Measurements from ENCODE around the gene FGD1. TPM values are rescaled to one million over a fixed set of nuclear protein-coding genes. Genes with fewer than 3 reads are reported as not detected.

FGD1 gene
- total and polyA plus RNA-seq, 2 of the 13 experiments (the other 11 are each of a cell fraction or from before 2014, with no cell fraction given), result 0.36 to 0.62 TPM

- no peak for DNase-seq (ENCODE audit: low spot score)
- BruUV-seq (replicated peaks), result no TSS peak
- CTCF ChIA-PET (ENCODE audit: low intra/inter-chr PET ratio, low total read pairs), result no interaction called here
- peaks cover 6% of the 10 kb centered on the region; the same call in 1 of the 2 replicates for H3K4me1 ChIP-seq (ENCODE audit: insufficient read depth, low read length)
- intact Hi-C loops (cut with micrococcal nuclease; ENCODE audit: unreplicated experiment) (no loop called here), in situ Hi-C loops (cut with HindIII; ENCODE audit: extremely low pct_ligation_motif_present, low pct_unique_long_range_greater_than_20kb) (no loop called here)
- H2AFZ ChIP-seq (ENCODE audit: low read length), result no peak overlapping the region
- FAIRE-seq, result no peak
- no peak overlapping the region for H3K4me3 ChIP-seq (replicated peaks in 1 of 3; ENCODE audit: insufficient read depth in 1 of 3, low read depth in 2 of 3, low read length in 3 of 3)
- H3K4me2 ChIP-seq (ENCODE audit: low read depth, low read length), result no peak overlapping the region
- H3K27me3 ChIP-seq (ENCODE audit: control insufficient read depth in 1 of 2, insufficient read depth in 2 of 2, low read length in 2 of 2), result no peaks in the 10 kb centered on the region
- no peaks in the 10 kb centered on the region for H3K36me3 ChIP-seq (replicated peaks in 1 of 2; ENCODE audit: control insufficient read depth in 1 of 2, insufficient read depth in 2 of 2, low read length in 2 of 2)
- H3K9me3 ChIP-seq (ENCODE audit: low read length), result no peaks in the 10 kb centered on the region
- H3K79me2 ChIP-seq (ENCODE audit: insufficient read depth, low read length), result no peaks in the 10 kb centered on the region
- H3K27ac ChIP-seq (ENCODE audit: extremely low read length, insufficient read depth, low read length), result no peak overlapping the region
- POLR2A ChIA-PET, result no interaction called here
- no peaks in the 10 kb centered on the region for H4K20me1 ChIP-seq (ENCODE audit: insufficient read depth, low read length)
- ATAC-seq, result no peak
- H3K9ac ChIP-seq (ENCODE audit: insufficient read depth, low read depth, low read length), result no peak overlapping the region
- WGBS (ENCODE audit: low lambda C conversion rate), result 83% methylated on average over 1 of the region's 1 CpG
- TF ChIP-seq HOXA7 (CRISPR knock-in tag; IDR thresholded peaks at IDR 0.05), result no peak
- no peak for TF ChIP-seq ATF7 (IDR thresholded peaks at IDR 0.05)
- TF ChIP-seq ATF7 (CRISPR knock-in tag; IDR thresholded peaks at IDR 0.05), result no peak
- no peak for TF ChIP-seq ZNF674 (CRISPR knock-in tag; IDR thresholded peaks at IDR 0.05; ENCODE audit: low read depth)
- no peak for TF ChIP-seq PREB (CRISPR knock-in tag; IDR thresholded peaks at IDR 0.05)
- no peak for TF ChIP-seq SP2 (CRISPR knock-in tag; IDR thresholded peaks at IDR 0.05)
- no peak for TF ChIP-seq HMGA1 (CRISPR knock-in tag; conservative IDR thresholded peaks at IDR 0.05)
- no peak for TF ChIP-seq REST (IDR thresholded peaks at IDR 0.05; ENCODE audit: borderline replicate concordance in 1 of 2, low read depth in 1 of 2, low read length in 2 of 2)
- TF ChIP-seq, protein P1, sequence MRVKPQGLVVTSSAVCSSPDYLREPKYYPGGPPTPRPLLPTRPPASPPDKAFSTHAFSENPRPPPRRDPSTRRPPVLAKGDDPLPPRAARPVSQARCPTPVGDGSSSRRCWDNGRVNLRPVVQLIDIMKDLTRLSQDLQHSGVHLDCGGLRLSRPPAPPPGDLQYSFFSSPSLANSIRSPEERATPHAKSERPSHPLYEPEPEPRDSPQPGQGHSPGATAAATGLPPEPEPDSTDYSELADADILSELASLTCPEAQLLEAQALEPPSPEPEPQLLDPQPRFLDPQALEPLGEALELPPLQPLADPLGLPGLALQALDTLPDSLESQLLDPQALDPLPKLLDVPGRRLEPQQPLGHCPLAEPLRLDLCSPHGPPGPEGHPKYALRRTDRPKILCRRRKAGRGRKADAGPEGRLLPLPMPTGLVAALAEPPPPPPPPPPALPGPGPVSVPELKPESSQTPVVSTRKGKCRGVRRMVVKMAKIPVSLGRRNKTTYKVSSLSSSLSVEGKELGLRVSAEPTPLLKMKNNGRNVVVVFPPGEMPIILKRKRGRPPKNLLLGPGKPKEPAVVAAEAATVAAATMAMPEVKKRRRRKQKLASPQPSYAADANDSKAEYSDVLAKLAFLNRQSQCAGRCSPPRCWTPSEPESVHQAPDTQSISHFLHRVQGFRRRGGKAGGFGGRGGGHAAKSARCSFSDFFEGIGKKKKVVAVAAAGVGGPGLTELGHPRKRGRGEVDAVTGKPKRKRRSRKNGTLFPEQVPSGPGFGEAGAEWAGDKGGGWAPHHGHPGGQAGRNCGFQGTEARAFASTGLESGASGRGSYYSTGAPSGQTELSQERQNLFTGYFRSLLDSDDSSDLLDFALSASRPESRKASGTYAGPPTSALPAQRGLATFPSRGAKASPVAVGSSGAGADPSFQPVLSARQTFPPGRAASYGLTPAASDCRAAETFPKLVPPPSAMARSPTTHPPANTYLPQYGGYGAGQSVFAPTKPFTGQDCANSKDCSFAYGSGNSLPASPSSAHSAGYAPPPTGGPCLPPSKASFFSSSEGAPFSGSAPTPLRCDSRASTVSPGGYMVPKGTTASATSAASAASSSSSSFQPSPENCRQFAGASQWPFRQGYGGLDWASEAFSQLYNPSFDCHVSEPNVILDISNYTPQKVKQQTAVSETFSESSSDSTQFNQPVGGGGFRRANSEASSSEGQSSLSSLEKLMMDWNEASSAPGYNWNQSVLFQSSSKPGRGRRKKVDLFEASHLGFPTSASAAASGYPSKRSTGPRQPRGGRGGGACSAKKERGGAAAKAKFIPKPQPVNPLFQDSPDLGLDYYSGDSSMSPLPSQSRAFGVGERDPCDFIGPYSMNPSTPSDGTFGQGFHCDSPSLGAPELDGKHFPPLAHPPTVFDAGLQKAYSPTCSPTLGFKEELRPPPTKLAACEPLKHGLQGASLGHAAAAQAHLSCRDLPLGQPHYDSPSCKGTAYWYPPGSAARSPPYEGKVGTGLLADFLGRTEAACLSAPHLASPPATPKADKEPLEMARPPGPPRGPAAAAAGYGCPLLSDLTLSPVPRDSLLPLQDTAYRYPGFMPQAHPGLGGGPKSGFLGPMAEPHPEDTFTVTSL (CRISPR knock-in tag; IDR thresholded peaks at IDR 0.05; ENCODE audit: borderline replicate concordance), result no peak
- no peak for TF ChIP-seq ELF1 (CRISPR knock-in tag; IDR thresholded peaks at IDR 0.05)
- TF ChIP-seq DBP (CRISPR knock-in tag; IDR thresholded peaks at IDR 0.05; ENCODE audit: not compliant biosample characterization), result no peak
Observed at GRCh38 chrX:54411732-54412131, 84.3 kb downstream of the FGD1 start.

Data from HepG2 (cell line).